Upper lobe of left lung (tissue), 6 donors: ENCODE data around the gene RBKS. TPM values are rescaled to one million over a fixed set of nuclear protein-coding genes. Genes with fewer than 3 reads are reported as not detected.

Source experiments
- ATAC-seq, 2 donors: fragments of 200-7000 bp; cut with Tn5 transposase; one replicate each; pipeline ENCODE4 v1.9.1; 2022; ENCODE audit warnings: mild to moderate bottlenecking in 2 of 2, moderate library complexity in 2 of 2; ENCODE audit not compliant: low FRiP score in 2 of 2
- DNase-seq, 2 donors: peaks; one replicate each; pipeline ENCODE4 v3.0.0-alpha.2; 2019 to 2020
- H3K27ac ChIP-seq, 4 donors: fragments of 200-600 bp; sonication (generic); one replicate each; pipeline ENCODE4 v1.5.1; 2016 to 2019
- H3K27me3 ChIP-seq, 4 donors: fragments of 200-600 bp; sonication (generic); one replicate each; pipeline ENCODE4 v1.5.1; 2017 to 2019
- H3K36me3 ChIP-seq, 4 donors: fragments of 200-600 bp; sonication (generic); one replicate each; pipeline ENCODE4 v1.5.1; 2016 to 2019
- H3K4me1 ChIP-seq, 4 donors: fragments of 200-600 bp; sonication (generic); one replicate each; pipeline ENCODE4 v1.5.1; 2018 to 2019
- H3K4me3 ChIP-seq, 4 donors: fragments of 200-600 bp; sonication (generic); one replicate each; pipeline ENCODE4 v1.5.1; 2017 to 2019; ENCODE audit warnings: mild to moderate bottlenecking in 2 of 4, moderate library complexity in 1 of 4
- H3K9me3 ChIP-seq, 4 donors: fragments of 200-600 bp; sonication (generic); one replicate each; pipeline ENCODE4 v1.5.1; 2018 to 2019
- EP300 ChIP-seq, 4 donors: sonication (generic); formaldehyde crosslinking; IDR thresholded peaks; one replicate each; pipeline ENCODE4 v1.5.1; 2017; ENCODE audit warnings: antibody characterized with exemption in 4 of 4, control low read depth in 2 of 4
- POLR2A ChIP-seq, 4 donors: fragments of 450-650 bp; IDR thresholded peaks; one replicate each; pipeline ENCODE4 v1.5.1; 2016 to 2017; ENCODE audit warnings: antibody characterized with exemption in 4 of 4, mild to moderate bottlenecking in 2 of 4
- POLR2AphosphoS5 ChIP-seq, 2 donors: sonication (generic); formaldehyde crosslinking; IDR thresholded peaks; one replicate each; pipeline ENCODE4 v1.5.1; 2017; ENCODE audit warnings: antibody characterized with exemption in 2 of 2
- WGBS, 2 donors: methylation state at CpG; one replicate each; pipeline ENCODE4 v1.1.5; 2017 to 2018; 5-methylcytosine and 5-hydroxymethylcytosine counted together
- total RNA-seq, 6 donors: library from RNA; depleted of rRNA in 4 of 6; stranded (reverse); fragments of >200 nt in 4 of 6; gene quantifications; one replicate each; pipeline versions ENCODE4 v1.1.0 to v1.2.1, GENCODE V29; 2016 to 2021
- TF ChIP-seq, protein P1 (sequence below), 6 experiments: fragments of 450-650 bp in 4 of 6; fragments of 200-600 bp in 2 of 6; sonication (generic) in 2 of 6; IDR thresholded peaks; one replicate each; pipeline ENCODE4 v1.5.1; 2016 to 2019; ENCODE audit warnings: antibody characterized with exemption in 6 of 6
- donor health status: DM: no; HTN: no; CAD: no; lungs with moderate emphysema.
- donor health status: DM: no; HTN: yes; CAD: no; lungs with severe emphysema.

RBKS gene
- total RNA-seq, 6 donors from 2014 or later, result 2.9 to 5.4 (median 3.2) TPM

GRCh38 chr2:27909901-27910300 lies 19.7 kb upstream of the RBKS start:
- TF ChIP-seq, protein P1, sequence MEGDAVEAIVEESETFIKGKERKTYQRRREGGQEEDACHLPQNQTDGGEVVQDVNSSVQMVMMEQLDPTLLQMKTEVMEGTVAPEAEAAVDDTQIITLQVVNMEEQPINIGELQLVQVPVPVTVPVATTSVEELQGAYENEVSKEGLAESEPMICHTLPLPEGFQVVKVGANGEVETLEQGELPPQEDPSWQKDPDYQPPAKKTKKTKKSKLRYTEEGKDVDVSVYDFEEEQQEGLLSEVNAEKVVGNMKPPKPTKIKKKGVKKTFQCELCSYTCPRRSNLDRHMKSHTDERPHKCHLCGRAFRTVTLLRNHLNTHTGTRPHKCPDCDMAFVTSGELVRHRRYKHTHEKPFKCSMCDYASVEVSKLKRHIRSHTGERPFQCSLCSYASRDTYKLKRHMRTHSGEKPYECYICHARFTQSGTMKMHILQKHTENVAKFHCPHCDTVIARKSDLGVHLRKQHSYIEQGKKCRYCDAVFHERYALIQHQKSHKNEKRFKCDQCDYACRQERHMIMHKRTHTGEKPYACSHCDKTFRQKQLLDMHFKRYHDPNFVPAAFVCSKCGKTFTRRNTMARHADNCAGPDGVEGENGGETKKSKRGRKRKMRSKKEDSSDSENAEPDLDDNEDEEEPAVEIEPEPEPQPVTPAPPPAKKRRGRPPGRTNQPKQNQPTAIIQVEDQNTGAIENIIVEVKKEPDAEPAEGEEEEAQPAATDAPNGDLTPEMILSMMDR (IDR thresholded peaks at IDR 0.05), result no peak
- TF ChIP-seq POLR2AphosphoS5 (IDR thresholded peaks at IDR 0.05) (no peak), POLR2A (IDR thresholded peaks at IDR 0.05) (no peak), EP300 (IDR thresholded peaks at IDR 0.05) (no peak)
- H3K36me3 ChIP-seq, result no peaks in the 10 kb centered on the region
- WGBS, 2 donors, result 72 to 75% methylated on average over 2 of the region's 2 CpGs

DNA sequence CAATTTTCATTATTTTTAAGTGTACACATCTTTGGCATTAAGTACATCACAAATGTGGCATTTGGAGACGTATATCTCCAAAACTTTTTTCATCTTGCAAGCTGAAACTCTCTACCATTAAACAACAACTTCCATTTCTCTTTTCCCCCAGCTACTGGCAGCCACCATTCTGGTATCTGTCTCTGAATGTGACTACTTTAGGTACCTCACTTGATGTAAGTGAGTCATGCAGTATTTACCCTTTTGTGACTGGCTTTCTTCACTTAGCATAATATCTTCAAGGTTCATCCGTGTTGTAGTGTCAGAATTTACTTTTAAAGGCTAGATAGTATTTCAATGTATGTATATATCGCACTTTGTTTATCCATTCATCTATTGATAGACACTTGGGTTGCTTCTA lies 17.4 kb upstream of the RBKS start:
- peaks cover 0 to 4% (median 2%) of the 10 kb centered on the region in 4 donors for H3K4me1 ChIP-seq
- H3K27me3 ChIP-seq, result no peaks in the 10 kb centered on the region
- 61% methylated on average over 3 of the region's 3 CpGs for WGBS, 2 donors
- DNase-seq, result no peak
- no peak overlapping the region for H3K4me3 ChIP-seq
- no peaks in the 10 kb centered on the region for H3K36me3 ChIP-seq
- TF ChIP-seq POLR2A (IDR thresholded peaks at IDR 0.05) (no peak), POLR2AphosphoS5 (IDR thresholded peaks at IDR 0.05) (no peak), EP300 (IDR thresholded peaks at IDR 0.05) (no peak)
- TF ChIP-seq, protein P1 (IDR thresholded peaks at IDR 0.05), result no peak
- no peak for ATAC-seq
- H3K27ac ChIP-seq, result no peak overlapping the region
- H3K9me3 ChIP-seq, result no peaks in the 10 kb centered on the region

More at GRCh38 chr2:27909901-27910300, 19.7 kb upstream of the RBKS start:
- no peak overlapping the region for H3K27ac ChIP-seq
- no peak for ATAC-seq
- H3K27me3 ChIP-seq, result no peaks in the 10 kb centered on the region
- no peak for DNase-seq
- no peak overlapping the region for H3K4me3 ChIP-seq
- H3K9me3 ChIP-seq, result no peaks in the 10 kb centered on the region
- peaks cover 0 to 11% (median 7%) of the 10 kb centered on the region in 4 donors for H3K4me1 ChIP-seq

GRCh38 chr2:27906074-27906473 lies 15.9 kb upstream of the RBKS start:
- TF ChIP-seq EP300 (IDR thresholded peaks at IDR 0.05), result no peak
- TF ChIP-seq, protein P1 (IDR thresholded peaks at IDR 0.05), result no peak
- TF ChIP-seq POLR2AphosphoS5 (IDR thresholded peaks at IDR 0.05), result no peak
- TF ChIP-seq POLR2A (IDR thresholded peaks at IDR 0.05), result no peak
- no peaks in the 10 kb centered on the region for H3K36me3 ChIP-seq
- H3K9me3 ChIP-seq, result no peaks in the 10 kb centered on the region
- peaks cover 0 to 4% (median 2%) of the 10 kb centered on the region in 4 donors for H3K4me1 ChIP-seq
- H3K4me3 ChIP-seq, result no peak overlapping the region
- no peaks in the 10 kb centered on the region for H3K27me3 ChIP-seq
- WGBS, 2 donors, result 85 to 92% methylated on average over 1 of the region's 1 CpG
- ATAC-seq (no peak), DNase-seq (no peak)
- H3K27ac ChIP-seq, result no peak overlapping the region

DNA sequence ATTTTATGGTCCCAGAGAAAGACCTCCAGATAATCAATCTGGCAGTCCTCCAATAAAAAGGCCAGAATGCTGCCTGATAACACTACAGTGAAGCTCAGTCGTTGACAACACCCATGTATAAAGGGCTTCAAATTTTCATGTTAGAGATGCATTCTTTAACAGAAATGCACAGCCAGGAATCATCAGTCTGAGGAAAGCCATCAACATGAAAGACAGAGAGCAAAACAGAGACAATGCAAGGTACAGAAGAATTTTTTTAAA lies 14.1 kb upstream of the RBKS start:
- H3K4me3 ChIP-seq, result no peak overlapping the region
- ATAC-seq (no peak), DNase-seq (no peak)
- TF ChIP-seq POLR2A (IDR thresholded peaks at IDR 0.05) (no peak), POLR2AphosphoS5 (IDR thresholded peaks at IDR 0.05) (no peak), EP300 (IDR thresholded peaks at IDR 0.05) (no peak)
- TF ChIP-seq, protein P1 (IDR thresholded peaks at IDR 0.05), result no peak
- H3K4me1 ChIP-seq, result peaks cover 0 to 4% (median 2%) of the 10 kb centered on the region in 4 donors
- 56 to 100% methylated on average over 1 of the region's 1 CpG for WGBS, 2 donors
- H3K36me3 ChIP-seq, result peaks cover 0 to 5% (median 0%) of the 10 kb centered on the region in 4 donors
- no peak overlapping the region for H3K27ac ChIP-seq
- H3K9me3 ChIP-seq, result no peaks in the 10 kb centered on the region
- H3K27me3 ChIP-seq, result no peaks in the 10 kb centered on the region

GRCh38 chr2:27903649-27904404 lies 13.6 kb upstream of the RBKS start:
- no peak overlapping the region for H3K27ac ChIP-seq
- H3K4me1 ChIP-seq, result peaks cover 0 to 4% (median 2%) of the 10 kb centered on the region in 4 donors
- no peaks in the 10 kb centered on the region for H3K27me3 ChIP-seq
- H3K36me3 ChIP-seq, result peaks cover 0 to 9% (median 0%) of the 10 kb centered on the region in 4 donors
- peak in 1 of 2 donors; percentile 81 for ATAC-seq
- 92 to 96% methylated on average over 10 of the region's 10 CpGs for whole genome bisulfite sequencing, 2 donors
- TF ChIP-seq EP300 (IDR thresholded peaks at IDR 0.05) (no peak), POLR2AphosphoS5 (IDR thresholded peaks at IDR 0.05) (no peak), POLR2A (IDR thresholded peaks at IDR 0.05) (no peak)
- TF ChIP-seq, protein P1 (IDR thresholded peaks at IDR 0.05), result no peak
- no peak for DNase-seq
- H3K4me3 ChIP-seq, result no peak overlapping the region
- no peaks in the 10 kb centered on the region for H3K9me3 ChIP-seq
